ENCODE data around the gene EIF4A3.

EIF4A3 gene

GRCh38 chr17:80116276-80116920 is 30.5 kb downstream of the EIF4A3 start:
- H4K8ac ChIP-seq (ENCODE audit: low read length): peak overlapping the region; percentile 29
- H3K9ac ChIP-seq (ENCODE audit: low read length): no peak overlapping the region
- peaks cover 0 to 3% of the 10 kb centered on the region in 2 experiments for H3K27me3 ChIP-seq (ENCODE audit: control insufficient read depth in 1 of 2, insufficient read depth in 1 of 2, low read length in 2 of 2)
- no peak overlapping the region for H2BK120ac ChIP-seq (ENCODE audit: low read depth, low read length)
- H3K4me1 ChIP-seq (ENCODE audit: control insufficient read depth, insufficient read depth, low read depth, low read length): peaks cover 28% of the 10 kb centered on the region
- no peak overlapping the region for H2AFZ ChIP-seq (ENCODE audit: low read depth, low read length)
- H3K18ac ChIP-seq (ENCODE audit: low read depth in 1 of 2, low read length in 2 of 2): no peak overlapping the region
- H3K27ac ChIP-seq (ENCODE audit: low read length, poor library complexity, severe bottlenecking): no peak overlapping the region
- 78% methylated on average over 16 of the region's 16 CpGs for WGBS
- no peak overlapping the region for H3K4me2 ChIP-seq (ENCODE audit: low read length, poor library complexity, severe bottlenecking)
- no peak overlapping the region for H2BK5ac ChIP-seq (ENCODE audit: low read depth, low read length, poor library complexity, severe bottlenecking)
- peak; percentile 44 for DNase-seq
- no peak overlapping the region for H3K4ac ChIP-seq (ENCODE audit: low read depth in 1 of 2, low read length in 2 of 2)
- H3K9me3 ChIP-seq (ENCODE audit: control insufficient read depth, low read length): no peaks in the 10 kb centered on the region
- H3K14ac ChIP-seq (ENCODE audit: low read length in 2 of 2): no peak overlapping the region
- peaks cover 5 to 6% of the 10 kb centered on the region in 2 experiments for H3K36me3 ChIP-seq (ENCODE audit: control insufficient read depth in 1 of 2, insufficient read depth in 2 of 2, low read depth in 1 of 2, low read length in 2 of 2)
- H2BK12ac ChIP-seq (ENCODE audit: low read length in 2 of 2): no peak overlapping the region
- no peak overlapping the region for H3K4me3 ChIP-seq (ENCODE audit: insufficient read depth in 1 of 2, low read depth in 1 of 2, low read length in 2 of 2)
- no peak overlapping the region for H3K23ac ChIP-seq (ENCODE audit: low read length in 2 of 2)
- H4K91ac ChIP-seq (ENCODE audit: low read length): no peak overlapping the region
- no peak overlapping the region for H2AK5ac ChIP-seq (ENCODE audit: low read length, severe bottlenecking)
- H3K79me1 ChIP-seq (replicated peaks; ENCODE audit: low read length, poor library complexity, severe bottlenecking): no peaks in the 10 kb centered on the region
- H2BK15ac ChIP-seq (ENCODE audit: low read depth, poor library complexity, severe bottlenecking): peak overlapping the region; percentile 70

DNA sequence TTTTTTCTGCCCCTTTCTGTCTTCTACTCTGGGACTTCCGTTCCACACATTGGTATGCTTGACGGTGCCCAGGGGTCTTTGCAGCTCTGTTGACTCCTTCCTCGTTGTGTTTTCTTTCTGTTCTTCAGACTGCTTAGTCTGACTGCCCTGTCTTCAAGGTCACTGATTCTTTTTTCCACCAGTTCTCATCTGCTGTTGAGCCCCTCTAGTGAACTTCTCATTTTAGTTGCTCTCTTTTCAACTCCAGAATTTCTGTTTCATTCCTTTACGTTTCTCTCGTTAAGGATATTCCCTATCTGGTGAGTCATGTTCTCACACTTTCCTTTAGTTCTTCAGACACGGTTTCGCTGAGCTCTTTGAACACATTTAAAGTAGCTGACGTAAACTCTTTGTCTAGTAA is 31.8 kb downstream of the EIF4A3 start:
- Histone ChIP-seq H2BK15ac (ENCODE audit: low read depth, poor library complexity, severe bottlenecking) (no peak overlapping the region), H3K4me1 (ENCODE audit: control insufficient read depth, insufficient read depth, low read depth, low read length) (peaks cover 28% of the 10 kb centered on the region), H2BK12ac (ENCODE audit: low read length in 2 of 2) (no peak overlapping the region), H3K18ac (ENCODE audit: low read depth in 1 of 2, low read length in 2 of 2) (no peak overlapping the region), H3K4me2 (ENCODE audit: low read length, poor library complexity, severe bottlenecking) (no peak overlapping the region), H3K4me3 (ENCODE audit: insufficient read depth in 1 of 2, low read depth in 1 of 2, low read length in 2 of 2) (no peak overlapping the region), H3K9me3 (ENCODE audit: control insufficient read depth, low read length) (no peaks in the 10 kb centered on the region), H3K9ac (ENCODE audit: low read length) (no peak overlapping the region), H3K36me3 (ENCODE audit: control insufficient read depth in 1 of 2, insufficient read depth in 2 of 2, low read depth in 1 of 2, low read length in 2 of 2) (peaks cover 5 to 6% of the 10 kb centered on the region in 2 experiments), H3K27ac (ENCODE audit: low read length, poor library complexity, severe bottlenecking) (no peak overlapping the region), H2BK5ac (ENCODE audit: low read depth, low read length, poor library complexity, severe bottlenecking) (no peak overlapping the region), H2AFZ (ENCODE audit: low read depth, low read length) (no peak overlapping the region), H3K4ac (ENCODE audit: low read depth in 1 of 2, low read length in 2 of 2) (no peak overlapping the region), H3K14ac (ENCODE audit: low read length in 2 of 2) (no peak overlapping the region), H4K8ac (ENCODE audit: low read length) (no peak overlapping the region), H4K91ac (ENCODE audit: low read length) (no peak overlapping the region), H3K23ac (ENCODE audit: low read length in 2 of 2) (no peak overlapping the region), H2BK120ac (ENCODE audit: low read depth, low read length) (no peak overlapping the region), H3K79me1 (replicated peaks; ENCODE audit: low read length, poor library complexity, severe bottlenecking) (no peaks in the 10 kb centered on the region), H2AK5ac (ENCODE audit: low read length, severe bottlenecking) (no peak overlapping the region), H3K27me3 (ENCODE audit: control insufficient read depth in 1 of 2, insufficient read depth in 1 of 2, low read length in 2 of 2) (peaks cover 0 to 14% of the 10 kb centered on the region in 2 experiments)
- DNase-seq: no peak
- 89% methylated on average over 8 of the region's 8 CpGs for WGBS

- H3K4me2 ChIP-seq (ENCODE audit: low read length, poor library complexity, severe bottlenecking): no peak overlapping the region
- H3K4me3 ChIP-seq (ENCODE audit: insufficient read depth in 1 of 2, low read depth in 1 of 2, low read length in 2 of 2): no peak overlapping the region
- WGBS: 88% methylated on average over 7 of the region's 7 CpGs
- no peak overlapping the region for H2BK120ac ChIP-seq (ENCODE audit: low read depth, low read length)
- H4K91ac ChIP-seq (ENCODE audit: low read length): no peak overlapping the region
- no peak overlapping the region for H3K23ac ChIP-seq (ENCODE audit: low read length in 2 of 2)
- no peak overlapping the region for H3K9ac ChIP-seq (ENCODE audit: low read length)
- H2BK12ac ChIP-seq (ENCODE audit: low read length in 2 of 2): no peak overlapping the region
- H3K4me1 ChIP-seq (ENCODE audit: control insufficient read depth, insufficient read depth, low read depth, low read length): peaks cover 28% of the 10 kb centered on the region
- H3K9me3 ChIP-seq (ENCODE audit: control insufficient read depth, low read length): no peaks in the 10 kb centered on the region
- H4K8ac ChIP-seq (ENCODE audit: low read length): no peak overlapping the region
- peaks cover 5 to 6% of the 10 kb centered on the region in 2 experiments for H3K36me3 ChIP-seq (ENCODE audit: control insufficient read depth in 1 of 2, insufficient read depth in 2 of 2, low read depth in 1 of 2, low read length in 2 of 2)
- no peak for DNase-seq
- no peak overlapping the region for H3K14ac ChIP-seq (ENCODE audit: low read length in 2 of 2)
- H3K27ac ChIP-seq (ENCODE audit: low read length, poor library complexity, severe bottlenecking): no peak overlapping the region
- peaks cover 0 to 18% of the 10 kb centered on the region in 2 experiments for H3K27me3 ChIP-seq (ENCODE audit: control insufficient read depth in 1 of 2, insufficient read depth in 1 of 2, low read length in 2 of 2)
- no peak overlapping the region for H2AFZ ChIP-seq (ENCODE audit: low read depth, low read length)
- H3K79me1 ChIP-seq (replicated peaks; ENCODE audit: low read length, poor library complexity, severe bottlenecking): no peaks in the 10 kb centered on the region
- H2AK5ac ChIP-seq (ENCODE audit: low read length, severe bottlenecking): no peak overlapping the region
- H2BK15ac ChIP-seq (ENCODE audit: low read depth, poor library complexity, severe bottlenecking): no peak overlapping the region
- no peak overlapping the region for H3K4ac ChIP-seq (ENCODE audit: low read depth in 1 of 2, low read length in 2 of 2)
- no peak overlapping the region for H2BK5ac ChIP-seq (ENCODE audit: low read depth, low read length, poor library complexity, severe bottlenecking)
- no peak overlapping the region for H3K18ac ChIP-seq (ENCODE audit: low read depth in 1 of 2, low read length in 2 of 2)
These were observed 32.2 kb downstream of the EIF4A3 start for GRCh38 chr17:80114758-80115157.

DNA sequence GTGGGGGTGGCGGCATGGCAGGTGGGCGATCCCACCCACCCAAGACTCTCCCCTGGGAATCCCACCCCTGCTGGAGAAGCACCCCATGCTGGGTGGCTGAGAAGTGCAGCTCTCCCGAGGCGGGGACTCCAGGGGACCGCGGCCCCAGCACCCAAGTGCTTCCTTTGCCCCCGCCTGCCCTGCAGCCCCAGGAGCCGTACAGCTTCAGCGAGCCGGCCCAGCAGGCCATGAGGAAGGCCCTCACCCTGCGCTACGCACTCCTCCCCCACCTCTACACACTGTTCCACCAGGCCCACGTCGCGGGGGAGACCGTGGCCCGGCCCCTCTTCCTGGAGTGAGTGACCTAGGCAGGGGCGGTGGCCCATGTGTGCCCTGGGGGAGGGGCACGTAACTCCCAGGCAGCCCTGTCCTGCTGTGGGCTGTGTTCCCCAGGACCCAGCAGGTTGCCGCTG is 33.9 kb downstream of the EIF4A3 start:
- H2AK5ac ChIP-seq (ENCODE audit: low read length, severe bottlenecking): no peak overlapping the region

More for the DNA sequence above, 33.9 kb downstream of the EIF4A3 start:
- Histone ChIP-seq H3K4me3 (ENCODE audit: insufficient read depth in 1 of 2, low read depth in 1 of 2, low read length in 2 of 2) (peak overlapping the region in 1 of 2 experiments; percentile 1), H3K27ac (ENCODE audit: low read length, poor library complexity, severe bottlenecking) (peak overlapping the region; percentile 6), H3K18ac (ENCODE audit: low read depth in 1 of 2, low read length in 2 of 2) (no peak overlapping the region), H4K91ac (ENCODE audit: low read length) (no peak overlapping the region), H2AFZ (ENCODE audit: low read depth, low read length) (no peak overlapping the region), H3K23ac (ENCODE audit: low read length in 2 of 2) (no peak overlapping the region), H2BK120ac (ENCODE audit: low read depth, low read length) (no peak overlapping the region), H3K4me2 (ENCODE audit: low read length, poor library complexity, severe bottlenecking) (peak overlapping the region; percentile 66), H2BK15ac (ENCODE audit: low read depth, poor library complexity, severe bottlenecking) (no peak overlapping the region), H3K9me3 (ENCODE audit: control insufficient read depth, low read length) (no peaks in the 10 kb centered on the region), H3K14ac (ENCODE audit: low read length in 2 of 2) (no peak overlapping the region), H4K8ac (ENCODE audit: low read length) (no peak overlapping the region), H3K27me3 (ENCODE audit: control insufficient read depth in 1 of 2, insufficient read depth in 1 of 2, low read length in 2 of 2) (peaks cover 0 to 24% of the 10 kb centered on the region in 2 experiments), H3K79me1 (replicated peaks; ENCODE audit: low read length, poor library complexity, severe bottlenecking) (no peaks in the 10 kb centered on the region), H2BK12ac (ENCODE audit: low read length in 2 of 2) (no peak overlapping the region), H3K9ac (ENCODE audit: low read length) (no peak overlapping the region), H2BK5ac (ENCODE audit: low read depth, low read length, poor library complexity, severe bottlenecking) (no peak overlapping the region), H3K36me3 (ENCODE audit: control insufficient read depth in 1 of 2, insufficient read depth in 2 of 2, low read depth in 1 of 2, low read length in 2 of 2) (peaks cover 0 to 8% of the 10 kb centered on the region in 2 experiments), H3K4me1 (ENCODE audit: control insufficient read depth, insufficient read depth, low read depth, low read length) (peaks cover 27% of the 10 kb centered on the region), H3K4ac (ENCODE audit: low read depth in 1 of 2, low read length in 2 of 2) (no peak overlapping the region)
- WGBS: 87% methylated on average over 19 of the region's 20 CpGs
- no peak for DNase-seq
